ENCODE measurements around the gene KCNJ11. TPM values are rescaled to one million over a fixed set of nuclear protein-coding genes. Genes with fewer than 3 reads are reported as not detected.
A peak's percentile ranks its signal among the peaks of the same experiment; 100 is the strongest.

The KCNJ11 gene
- total and polyA plus RNA-seq, 2 of the 13 experiments (the other 11 are each of a cell fraction or from before 2014, with no cell fraction given) = 0.38 to 1.6 TPM

GRCh38 chr11:17371614-17372013 lies 16.8 kb downstream of the KCNJ11 start (continued):
- TF ChIP-seq STAT6 (CRISPR knock-in tag; IDR thresholded peaks at IDR 0.05; ENCODE audit: borderline replicate concordance) (no peak), ZNF280B (CRISPR knock-in tag; IDR thresholded peaks at IDR 0.05; ENCODE audit: borderline replicate concordance) (peak; percentile 69; the same call in 1 of the 2 replicates), ZNF75D (CRISPR knock-in tag; IDR thresholded peaks at IDR 0.05; ENCODE audit: borderline replicate concordance) (no peak)

GRCh38 chr11:17369684-17370243 lies 18.7 kb downstream of the KCNJ11 start:
- H2AFZ ChIP-seq (ENCODE audit: low read length) = no peak overlapping the region
- H3K9ac ChIP-seq (ENCODE audit: insufficient read depth, low read depth, low read length) = no peak overlapping the region
- ChIA-PET CTCF (ENCODE audit: low intra/inter-chr PET ratio, low total read pairs) (no interaction called here), POLR2A (no interaction called here)
- no TSS peak for BruUV-seq (replicated peaks)
- in situ Hi-C loops (cut with HindIII; ENCODE audit: extremely low pct_ligation_motif_present, low pct_unique_long_range_greater_than_20kb) = no loop called here
- H3K4me2 ChIP-seq (ENCODE audit: low read depth, low read length) = no peak overlapping the region
- H4K20me1 ChIP-seq (ENCODE audit: insufficient read depth, low read length) = no peaks in the 10 kb centered on the region
- no peak overlapping the region for H3K27ac ChIP-seq (ENCODE audit: extremely low read length, insufficient read depth, low read length)
- intact Hi-C loops (cut with micrococcal nuclease; ENCODE audit: unreplicated experiment) = no loop called here
- H3K36me3 ChIP-seq (replicated peaks in 1 of 2; ENCODE audit: control insufficient read depth in 1 of 2, insufficient read depth in 2 of 2, low read length in 2 of 2) = peaks cover 60 to 99% of the 10 kb centered on the region in 2 experiments
- H3K79me2 ChIP-seq (ENCODE audit: insufficient read depth, low read length) = peaks cover 5% of the 10 kb centered on the region
- H3K27me3 ChIP-seq (ENCODE audit: control insufficient read depth in 1 of 2, insufficient read depth in 2 of 2, low read length in 2 of 2) = no peaks in the 10 kb centered on the region
- H3K9me3 ChIP-seq (ENCODE audit: low read length) = peaks cover 54% of the 10 kb centered on the region
- H3K4me1 ChIP-seq (ENCODE audit: insufficient read depth, low read length) = no peaks in the 10 kb centered on the region
- no peak overlapping the region for H3K4me3 ChIP-seq (replicated peaks in 1 of 3; ENCODE audit: insufficient read depth in 1 of 3, low read depth in 2 of 3, low read length in 3 of 3)
- FAIRE-seq = no peak
- no peak for ATAC-seq
- TF ChIP-seq ZNF749 (CRISPR knock-in tag; IDR thresholded peaks at IDR 0.05; ENCODE audit: borderline replicate concordance) (no peak), HNRNPL (IDR thresholded peaks at IDR 0.05; ENCODE audit: low read depth, low read length) (no peak), ZNF780A (CRISPR knock-in tag; IDR thresholded peaks at IDR 0.05) (peak; percentile 97), ZNF317 (CRISPR knock-in tag; IDR thresholded peaks at IDR 0.05) (no peak), ZNF432 (CRISPR knock-in tag; IDR thresholded peaks at IDR 0.05; ENCODE audit: borderline replicate concordance) (no peak), ZKSCAN8 (CRISPR knock-in tag; IDR thresholded peaks at IDR 0.05; ENCODE audit: borderline replicate concordance) (no peak), ZNF577 (CRISPR knock-in tag; IDR thresholded peaks at IDR 0.05; ENCODE audit: borderline replicate concordance, low read depth) (no peak), ZFP36 (IDR thresholded peaks at IDR 0.05; ENCODE audit: borderline replicate concordance, low read depth, low read length, partially characterized antibody) (peak; percentile 92), TCF12 (IDR thresholded peaks at IDR 0.05) (no peak), TCF12 (CRISPR knock-in tag; IDR thresholded peaks at IDR 0.05) (no peak)
- 100% methylated on average over 2 of the region's 2 CpGs for WGBS (ENCODE audit: low lambda C conversion rate)
- no peak for DNase-seq (ENCODE audit: low spot score)
